ENCODE data around the gene FPGS. TPM values are rescaled to one million over a fixed set of nuclear protein-coding genes. Genes with fewer than 3 reads are reported as not detected.

Gene FPGS
- total RNA-seq, 2 donors from 2014 or later, result 43.9 to 47.0 TPM

DNA sequence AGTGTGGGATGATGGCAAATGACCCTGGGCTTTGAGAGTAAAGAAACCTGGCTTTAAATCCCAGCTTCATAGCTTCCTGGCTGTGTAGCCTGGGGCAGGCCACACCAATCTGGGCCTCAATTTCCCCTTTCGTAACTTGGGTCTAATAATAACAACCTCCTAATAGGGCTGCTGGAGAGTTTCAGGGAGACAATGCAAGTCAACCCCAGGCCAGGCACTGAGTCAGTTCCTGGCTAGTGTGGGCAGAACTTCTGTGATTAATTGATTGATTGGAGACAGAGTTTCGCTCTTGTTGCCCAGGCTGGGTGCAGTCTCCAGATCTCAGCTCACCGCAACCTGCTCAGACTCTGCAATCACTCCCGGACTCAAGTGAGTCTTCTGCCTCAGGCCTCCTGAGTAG, 20.9 kb upstream of the FPGS start:
- no peak for DNase-seq (ENCODE audit: low spot score)
- no peaks in the 10 kb centered on the region for H3K36me3 ChIP-seq
- no peak overlapping the region for H3K27ac ChIP-seq
- TF ChIP-seq, protein P1, sequence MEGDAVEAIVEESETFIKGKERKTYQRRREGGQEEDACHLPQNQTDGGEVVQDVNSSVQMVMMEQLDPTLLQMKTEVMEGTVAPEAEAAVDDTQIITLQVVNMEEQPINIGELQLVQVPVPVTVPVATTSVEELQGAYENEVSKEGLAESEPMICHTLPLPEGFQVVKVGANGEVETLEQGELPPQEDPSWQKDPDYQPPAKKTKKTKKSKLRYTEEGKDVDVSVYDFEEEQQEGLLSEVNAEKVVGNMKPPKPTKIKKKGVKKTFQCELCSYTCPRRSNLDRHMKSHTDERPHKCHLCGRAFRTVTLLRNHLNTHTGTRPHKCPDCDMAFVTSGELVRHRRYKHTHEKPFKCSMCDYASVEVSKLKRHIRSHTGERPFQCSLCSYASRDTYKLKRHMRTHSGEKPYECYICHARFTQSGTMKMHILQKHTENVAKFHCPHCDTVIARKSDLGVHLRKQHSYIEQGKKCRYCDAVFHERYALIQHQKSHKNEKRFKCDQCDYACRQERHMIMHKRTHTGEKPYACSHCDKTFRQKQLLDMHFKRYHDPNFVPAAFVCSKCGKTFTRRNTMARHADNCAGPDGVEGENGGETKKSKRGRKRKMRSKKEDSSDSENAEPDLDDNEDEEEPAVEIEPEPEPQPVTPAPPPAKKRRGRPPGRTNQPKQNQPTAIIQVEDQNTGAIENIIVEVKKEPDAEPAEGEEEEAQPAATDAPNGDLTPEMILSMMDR (IDR thresholded peaks at IDR 0.05), result no peak
- H3K4me1 ChIP-seq, result peaks cover 0 to 38% of the 10 kb centered on the region in 2 donors
- no peak overlapping the region for H3K4me3 ChIP-seq
- H3K9me3 ChIP-seq, result no peaks in the 10 kb centered on the region
- H3K27me3 ChIP-seq, result no peaks in the 10 kb centered on the region

DNA sequence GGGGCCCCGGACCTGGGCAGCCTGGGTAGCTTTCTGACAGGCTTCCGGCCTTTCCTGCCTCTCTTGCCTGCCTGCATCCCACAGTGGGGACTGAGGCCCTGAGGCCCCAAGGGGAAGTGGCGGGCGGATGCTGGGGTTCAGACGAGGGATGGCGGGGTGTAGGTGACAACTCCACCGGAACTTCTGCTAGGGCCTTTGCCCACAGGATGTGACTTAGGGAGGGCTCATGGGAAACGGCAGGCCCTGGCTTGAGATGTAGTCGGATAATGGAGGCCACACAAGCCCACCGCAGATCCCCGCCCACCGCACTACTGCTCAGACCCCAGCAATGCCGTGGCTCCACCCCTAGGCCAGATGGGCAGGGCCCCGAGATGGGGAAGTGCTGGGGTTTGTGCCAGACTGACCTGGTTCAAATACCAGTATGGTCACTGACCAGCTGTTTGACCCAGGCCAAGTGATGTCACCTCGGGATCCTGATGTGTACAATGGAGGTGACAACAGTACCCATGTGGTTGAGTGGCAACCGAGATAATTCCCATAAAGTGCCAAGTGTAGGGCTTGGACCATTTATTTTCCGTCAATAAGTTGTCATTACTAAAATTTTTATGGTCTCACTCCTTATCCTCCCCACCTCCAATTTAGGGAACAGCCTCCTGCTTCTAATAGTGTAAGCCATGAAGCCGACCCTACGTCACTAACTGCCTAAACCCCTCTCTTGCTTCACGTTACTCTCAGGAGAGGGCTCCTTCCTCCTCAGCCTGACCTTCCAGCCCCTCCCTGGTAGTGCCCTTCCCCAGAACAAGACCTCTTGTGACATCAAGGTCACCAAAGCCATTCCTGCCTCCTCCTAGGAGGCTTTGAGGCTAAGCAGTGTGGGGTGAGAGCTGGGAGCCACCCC, 19.3 kb upstream of the FPGS start:
- TF ChIP-seq, protein P1 (IDR thresholded peaks at IDR 0.05), result no peak
- Histone ChIP-seq H3K4me1 (peaks cover 0 to 48% of the 10 kb centered on the region in 2 donors), H3K36me3 (peaks cover 13% of the 10 kb centered on the region), H3K27me3 (no peaks in the 10 kb centered on the region), H3K4me3 (no peak overlapping the region), H3K27ac (peak overlapping the region; percentile 14 to 37), H3K9me3 (no peaks in the 10 kb centered on the region)
- DNase-seq (ENCODE audit: low spot score), result no peak

DNA sequence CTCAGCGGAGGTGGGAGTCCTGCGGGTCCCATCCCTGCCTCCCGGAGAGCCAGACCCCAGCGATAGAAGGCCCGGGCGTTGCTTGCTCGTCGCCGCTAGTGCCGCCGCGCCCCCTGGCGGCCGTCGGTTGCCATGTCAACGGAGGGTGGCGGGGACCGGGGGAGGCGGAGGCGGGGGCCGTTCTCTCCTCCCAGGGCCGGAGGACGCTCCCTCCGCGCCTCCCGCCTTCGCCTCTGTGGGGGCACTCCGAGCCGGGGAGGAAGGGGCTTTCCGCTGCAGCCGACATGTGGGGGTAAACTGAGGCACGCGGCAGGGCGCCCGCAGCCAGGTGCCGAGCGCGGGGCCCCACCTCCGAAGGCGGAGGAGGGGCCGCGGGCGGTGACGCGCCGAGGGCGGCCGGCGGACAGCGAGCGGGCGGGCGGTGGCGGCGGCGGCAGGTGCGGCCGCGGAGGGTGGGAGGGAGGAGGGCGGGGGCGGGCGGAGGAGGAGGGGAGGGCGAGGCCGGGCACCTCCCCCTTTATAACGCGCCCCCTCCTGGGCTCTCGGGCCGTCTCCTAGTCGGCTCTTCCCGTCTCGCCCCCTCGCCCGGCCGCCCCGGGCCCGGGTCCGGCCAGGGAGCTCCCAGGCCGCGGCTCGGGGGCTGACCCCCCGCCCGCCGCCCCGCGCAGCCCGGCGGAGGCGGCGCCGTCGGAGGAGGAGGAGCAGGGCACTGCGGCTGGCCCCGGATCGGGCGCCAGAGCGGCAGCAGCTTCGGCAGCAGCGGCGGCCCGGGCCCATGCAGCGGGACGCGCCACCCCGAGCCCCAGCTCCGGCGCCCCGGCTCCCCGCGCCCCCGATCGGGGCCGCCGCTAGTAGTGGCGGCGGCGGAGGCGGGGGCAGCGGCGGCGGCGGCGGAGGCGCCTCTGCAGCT, 17.4 kb upstream of the FPGS start:
- H3K27me3 ChIP-seq, result no peaks in the 10 kb centered on the region
- H3K4me3 ChIP-seq, result peak overlapping the region; percentile 83 to 99
- peak; percentile 86 for DNase-seq (ENCODE audit: low spot score)
- H3K27ac ChIP-seq, result peak overlapping the region; percentile 88 to 96
- TF ChIP-seq, protein P1 (IDR thresholded peaks at IDR 0.05), result peak; percentile 94 to 99
- H3K4me1 ChIP-seq, result peaks cover 0 to 52% of the 10 kb centered on the region in 2 donors
- H3K9me3 ChIP-seq, result no peaks in the 10 kb centered on the region
- H3K36me3 ChIP-seq, result peaks cover 33% of the 10 kb centered on the region

DNA sequence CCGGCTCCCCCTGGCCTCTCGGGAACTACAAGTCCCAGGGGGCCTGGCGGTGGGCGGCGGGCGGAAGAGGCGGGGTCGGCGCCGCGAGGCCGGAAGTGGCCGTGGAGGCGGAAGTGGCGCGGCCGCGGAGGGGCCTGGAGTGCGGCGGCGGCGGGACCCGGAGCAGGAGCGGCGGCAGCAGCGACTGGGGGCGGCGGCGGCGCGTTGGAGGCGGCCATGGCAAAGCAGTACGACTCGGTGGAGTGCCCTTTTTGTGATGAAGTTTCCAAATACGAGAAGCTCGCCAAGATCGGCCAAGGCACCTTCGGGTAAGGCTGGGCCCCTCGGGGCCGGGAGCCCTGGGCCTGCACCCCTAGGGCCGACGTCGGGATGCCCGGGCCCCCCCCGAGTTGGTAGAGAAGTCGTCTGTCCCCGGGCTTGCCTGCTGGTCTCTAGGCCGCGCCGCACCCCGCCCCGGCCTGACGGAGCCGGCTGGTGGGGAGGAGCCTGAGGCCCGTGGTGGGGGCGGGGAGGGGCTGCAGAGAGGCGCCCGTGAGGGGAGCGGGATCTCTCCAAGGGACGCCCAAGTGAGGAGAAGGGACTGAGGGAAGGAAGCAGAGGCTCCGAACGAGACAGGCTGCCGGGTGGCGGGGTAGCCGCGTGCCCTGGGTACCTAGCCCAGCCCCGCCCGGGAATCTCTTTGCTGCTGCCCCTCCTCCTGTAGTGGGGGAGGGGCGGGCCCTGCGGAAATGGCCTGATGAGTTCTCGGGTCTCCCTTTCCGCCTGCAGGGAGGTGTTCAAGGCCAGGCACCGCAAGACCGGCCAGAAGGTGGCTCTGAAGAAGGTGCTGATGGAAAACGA, 16.5 kb upstream of the FPGS start, which contains the start of gene CDK9:
Gene CDK9, plus strand, starts transcription at position 102 of the 840 bp plus-strand sequence. Its CDS starts 115 bp downstream, at position 217.
- Histone ChIP-seq H3K27me3 (no peaks in the 10 kb centered on the region), H3K9me3 (no peaks in the 10 kb centered on the region), H3K4me1 (peaks cover 0 to 57% of the 10 kb centered on the region in 2 donors)

More for the DNA sequence above, 16.5 kb upstream of the FPGS start, which contains the start of gene CDK9:
- TF ChIP-seq, protein P1 (IDR thresholded peaks at IDR 0.05), result no peak
- H3K4me3 ChIP-seq, result peak within 1 kb of the TSS; percentile 83 to 99
- DNase-seq (ENCODE audit: low spot score), result peak; percentile 90
- peaks cover 41% of the 10 kb centered on the region for H3K36me3 ChIP-seq
- H3K27ac ChIP-seq, result peak within 1 kb of the TSS; percentile 88 to 96

Measured in right atrium auricular region (tissue), 2 donors.